ENCODE results near the gene EVPL. TPM values are rescaled to one million over a fixed set of nuclear protein-coding genes. Genes with fewer than 3 reads are reported as not detected.

EVPL gene
- total and polyA plus RNA-seq, 2 donors (not counting 3 experiments of a cell fraction or from before 2014, with no cell fraction given): not detected

DNA sequence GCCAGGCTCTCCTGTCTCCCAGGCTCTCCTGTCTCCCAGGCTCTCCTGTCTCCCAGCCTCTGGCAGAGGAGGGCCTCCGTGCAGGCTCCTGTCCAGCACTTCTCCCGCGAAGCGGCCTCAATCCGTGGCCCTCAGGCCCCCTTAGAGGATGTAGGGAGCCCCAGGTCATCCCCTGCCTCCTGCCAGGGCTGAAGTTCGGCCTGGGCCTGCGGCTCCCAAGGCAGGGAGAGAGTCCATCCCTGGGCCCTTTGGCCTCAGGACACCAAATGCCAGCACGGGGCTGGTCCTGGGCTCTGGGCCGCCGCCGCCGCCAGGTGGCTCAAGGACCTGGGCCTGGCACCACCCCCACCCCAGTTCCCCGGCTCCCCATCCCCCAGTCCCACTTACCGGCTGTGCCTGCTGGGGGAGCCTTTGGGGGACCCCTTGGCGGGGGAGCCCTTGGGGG, 370 bp downstream of the EVPL start:
- no peaks in the 10 kb centered on the region for H3K36me3 ChIP-seq (ENCODE audit: control insufficient read depth in 2 of 2, extremely low read depth in 1 of 2, insufficient read depth in 2 of 2, low read length in 2 of 2)
- peaks cover 7% of the 10 kb centered on the region for H3K4me1 ChIP-seq (ENCODE audit: control insufficient read depth, extremely low read depth, insufficient read depth, low read length)
- H3K27ac ChIP-seq (ENCODE audit: insufficient read depth, low read depth, low read length): no peak overlapping the region
- no peak overlapping the region for H2AFZ ChIP-seq (ENCODE audit: low read depth, low read length)
- intact Hi-C loops (cut with micrococcal nuclease) (loop anchor here (5.0 kb wide), 1 partner anchor 46 kb away; the partner anchor contains the start of genes GALR2 and SRP68), dilution Hi-C loops (cut with MboI; ENCODE audit: extremely low pct_ligation_motif_present, low sequenced_read_pairs) (no loop called here)
- no peaks in the 10 kb centered on the region for H3K9me3 ChIP-seq (replicated peaks; ENCODE audit: control insufficient read depth, insufficient read depth, low read length)
- no peak overlapping the region for H3K9ac ChIP-seq (replicated peaks; ENCODE audit: extremely low read depth, insufficient read depth, low read length)
- DNase-seq (ENCODE audit: low read depth, low spot score) (no peak), FAIRE-seq (no peak)
- BruUV-seq (replicated peaks): no TSS peak
- CTCF ChIA-PET: interaction anchor here (1.1 kb wide), 1 partner anchor 17 kb away, joined by 3 read pairs; no protein-coding TSS in a partner anchor
- TF ChIP-seq GATA2 (IDR thresholded peaks at IDR 0.05; ENCODE audit: insufficient read depth, insufficient read length, low read depth, low read length) (no peak), EZH2 (IDR thresholded peaks at IDR 0.05; ENCODE audit: borderline replicate concordance, low read depth, low read length, severe bottlenecking) (no peak), POLR2AphosphoS5 (IDR thresholded peaks at IDR 0.05; ENCODE audit: insufficient read depth, low read depth, low read length) (no peak), POLR2A (IDR thresholded peaks at IDR 0.05; ENCODE audit: low read depth, low read length) (no peak), FOS (IDR thresholded peaks at IDR 0.05; ENCODE audit: borderline replicate concordance, insufficient read depth, low read length) (no peak), MYC (IDR thresholded peaks at IDR 0.05; ENCODE audit: low read depth, low read length) (no peak), JUN (IDR thresholded peaks at IDR 0.05; ENCODE audit: borderline replicate concordance, insufficient read depth, insufficient read length, low read depth) (no peak)
- TF ChIP-seq, protein P1, sequence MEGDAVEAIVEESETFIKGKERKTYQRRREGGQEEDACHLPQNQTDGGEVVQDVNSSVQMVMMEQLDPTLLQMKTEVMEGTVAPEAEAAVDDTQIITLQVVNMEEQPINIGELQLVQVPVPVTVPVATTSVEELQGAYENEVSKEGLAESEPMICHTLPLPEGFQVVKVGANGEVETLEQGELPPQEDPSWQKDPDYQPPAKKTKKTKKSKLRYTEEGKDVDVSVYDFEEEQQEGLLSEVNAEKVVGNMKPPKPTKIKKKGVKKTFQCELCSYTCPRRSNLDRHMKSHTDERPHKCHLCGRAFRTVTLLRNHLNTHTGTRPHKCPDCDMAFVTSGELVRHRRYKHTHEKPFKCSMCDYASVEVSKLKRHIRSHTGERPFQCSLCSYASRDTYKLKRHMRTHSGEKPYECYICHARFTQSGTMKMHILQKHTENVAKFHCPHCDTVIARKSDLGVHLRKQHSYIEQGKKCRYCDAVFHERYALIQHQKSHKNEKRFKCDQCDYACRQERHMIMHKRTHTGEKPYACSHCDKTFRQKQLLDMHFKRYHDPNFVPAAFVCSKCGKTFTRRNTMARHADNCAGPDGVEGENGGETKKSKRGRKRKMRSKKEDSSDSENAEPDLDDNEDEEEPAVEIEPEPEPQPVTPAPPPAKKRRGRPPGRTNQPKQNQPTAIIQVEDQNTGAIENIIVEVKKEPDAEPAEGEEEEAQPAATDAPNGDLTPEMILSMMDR (IDR thresholded peaks at IDR 0.05; ENCODE audit: extremely low read depth in 1 of 2, insufficient read depth in 1 of 2, low read depth in 1 of 2, low read length in 2 of 2): no peak
- TF ChIP-seq, protein P2, sequence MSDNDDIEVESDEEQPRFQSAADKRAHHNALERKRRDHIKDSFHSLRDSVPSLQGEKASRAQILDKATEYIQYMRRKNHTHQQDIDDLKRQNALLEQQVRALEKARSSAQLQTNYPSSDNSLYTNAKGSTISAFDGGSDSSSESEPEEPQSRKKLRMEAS (IDR thresholded peaks at IDR 0.05; ENCODE audit: insufficient read depth, insufficient read length): no peak
- H3K4me2 ChIP-seq (ENCODE audit: insufficient read depth, low read length): no peak overlapping the region
- no peak overlapping the region for H3K4me3 ChIP-seq (replicated peaks in 1 of 3; ENCODE audit: insufficient read depth in 1 of 3, low read depth in 1 of 3, low read length in 3 of 3)
- POLR2A ChIA-PET: no interaction called here
- no peaks in the 10 kb centered on the region for H3K9me1 ChIP-seq (replicated peaks; ENCODE audit: control insufficient read depth, extremely low read depth, insufficient read depth, low read length)
- H3K27me3 ChIP-seq (ENCODE audit: control insufficient read depth in 2 of 2, insufficient read depth in 2 of 2, low read length in 2 of 2): no peaks in the 10 kb centered on the region
- H4K20me1 ChIP-seq (replicated peaks; ENCODE audit: control insufficient read depth, extremely low read depth, insufficient read depth, low read length): no peaks in the 10 kb centered on the region
- no peaks in the 10 kb centered on the region for H3K79me2 ChIP-seq (ENCODE audit: control insufficient read depth, insufficient read depth, low read length)
